Ecto neural progenitor cell (in vitro differentiated cells): ENCODE results near the gene SARDH.
"Not testable (repeated sequence)": the region's sequence is repeated elsewhere in the genome, so short reads cannot be mapped to it uniquely, and the experiment has no call there.

Experiments
- DNase-seq: peaks from one replicate; pipeline ENCODE4 v3.0.0-alpha.2; 2018; ENCODE audit warnings: low spot score

The SARDH gene

GRCh38 chr9:133777068-133777791, 39.1 kb upstream of the SARDH start:
- DNase-seq, result no peak

- no peak for DNase-seq
Observed at GRCh38 chr9:133775951-133776905, 38.1 kb upstream of the SARDH start.

GRCh38 chr9:133775291-133775690, 37.1 kb upstream of the SARDH start:
- no peak for DNase-seq

- no peak for DNase-seq
Observed at GRCh38 chr9:133774799-133775198, 36.6 kb upstream of the SARDH start.

GRCh38 chr9:133773889-133774655, 35.9 kb upstream of the SARDH start:
- no peak for DNase-seq

GRCh38 chr9:133772581-133772980, 34.4 kb upstream of the SARDH start:
- DNase-seq, result no peak

- DNase-seq, result peak; percentile 32
Observed at GRCh38 chr9:133771486-133772482, 33.6 kb upstream of the SARDH start.

GRCh38 chr9:133770076-133770777, 32.1 kb upstream of the SARDH start:
- DNase-seq, result peak; percentile 29

GRCh38 chr9:133769511-133770075, 31.4 kb upstream of the SARDH start:
- no peak for DNase-seq

- DNase-seq, result peak; percentile 50
Observed at GRCh38 chr9:133768859-133769510, 30.8 kb upstream of the SARDH start.

GRCh38 chr9:133768371-133768858, 30.3 kb upstream of the SARDH start:
- DNase-seq, result peak; percentile 34

- peak; percentile 16 for DNase-seq
Observed at GRCh38 chr9:133767625-133768024, 29.5 kb upstream of the SARDH start.

- no peak for DNase-seq
Observed at GRCh38 chr9:133767008-133767407, 28.9 kb upstream of the SARDH start.

- DNase-seq, result not testable (repeated sequence)
Observed at GRCh38 chr9:133766234-133766633, 28.1 kb upstream of the SARDH start.

- peak; percentile 35 for DNase-seq
Observed at GRCh38 chr9:133763272-133764183, 25.4 kb upstream of the SARDH start.

GRCh38 chr9:133762488-133763271, 24.5 kb upstream of the SARDH start:
- peak; percentile 34 for DNase-seq

- peak; percentile 21 for DNase-seq
Observed at GRCh38 chr9:133761641-133762248, 23.6 kb upstream of the SARDH start.
